ENCODE data around the gene STX18.

GRCh38 chr4:4405358-4405962, 136.4 kb downstream of the STX18 start:
- TF ChIP-seq, protein P1, sequence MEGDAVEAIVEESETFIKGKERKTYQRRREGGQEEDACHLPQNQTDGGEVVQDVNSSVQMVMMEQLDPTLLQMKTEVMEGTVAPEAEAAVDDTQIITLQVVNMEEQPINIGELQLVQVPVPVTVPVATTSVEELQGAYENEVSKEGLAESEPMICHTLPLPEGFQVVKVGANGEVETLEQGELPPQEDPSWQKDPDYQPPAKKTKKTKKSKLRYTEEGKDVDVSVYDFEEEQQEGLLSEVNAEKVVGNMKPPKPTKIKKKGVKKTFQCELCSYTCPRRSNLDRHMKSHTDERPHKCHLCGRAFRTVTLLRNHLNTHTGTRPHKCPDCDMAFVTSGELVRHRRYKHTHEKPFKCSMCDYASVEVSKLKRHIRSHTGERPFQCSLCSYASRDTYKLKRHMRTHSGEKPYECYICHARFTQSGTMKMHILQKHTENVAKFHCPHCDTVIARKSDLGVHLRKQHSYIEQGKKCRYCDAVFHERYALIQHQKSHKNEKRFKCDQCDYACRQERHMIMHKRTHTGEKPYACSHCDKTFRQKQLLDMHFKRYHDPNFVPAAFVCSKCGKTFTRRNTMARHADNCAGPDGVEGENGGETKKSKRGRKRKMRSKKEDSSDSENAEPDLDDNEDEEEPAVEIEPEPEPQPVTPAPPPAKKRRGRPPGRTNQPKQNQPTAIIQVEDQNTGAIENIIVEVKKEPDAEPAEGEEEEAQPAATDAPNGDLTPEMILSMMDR (IDR thresholded peaks at IDR 0.05) = no peak
- TF ChIP-seq EP300 (IDR thresholded peaks at IDR 0.05) (no peak), POLR2AphosphoS5 (IDR thresholded peaks at IDR 0.05) (no peak), POLR2A (IDR thresholded peaks at IDR 0.05) (no peak)

All from suprapubic skin (tissue), 4 donors.